ENCODE measurements around the gene CXCL1. TPM values are rescaled to one million over a fixed set of nuclear protein-coding genes. Genes with fewer than 3 reads are reported as not detected.

CXCL1 gene
- total RNA-seq, 1 experiment from 2014 or later, result 0.85 TPM

DNA sequence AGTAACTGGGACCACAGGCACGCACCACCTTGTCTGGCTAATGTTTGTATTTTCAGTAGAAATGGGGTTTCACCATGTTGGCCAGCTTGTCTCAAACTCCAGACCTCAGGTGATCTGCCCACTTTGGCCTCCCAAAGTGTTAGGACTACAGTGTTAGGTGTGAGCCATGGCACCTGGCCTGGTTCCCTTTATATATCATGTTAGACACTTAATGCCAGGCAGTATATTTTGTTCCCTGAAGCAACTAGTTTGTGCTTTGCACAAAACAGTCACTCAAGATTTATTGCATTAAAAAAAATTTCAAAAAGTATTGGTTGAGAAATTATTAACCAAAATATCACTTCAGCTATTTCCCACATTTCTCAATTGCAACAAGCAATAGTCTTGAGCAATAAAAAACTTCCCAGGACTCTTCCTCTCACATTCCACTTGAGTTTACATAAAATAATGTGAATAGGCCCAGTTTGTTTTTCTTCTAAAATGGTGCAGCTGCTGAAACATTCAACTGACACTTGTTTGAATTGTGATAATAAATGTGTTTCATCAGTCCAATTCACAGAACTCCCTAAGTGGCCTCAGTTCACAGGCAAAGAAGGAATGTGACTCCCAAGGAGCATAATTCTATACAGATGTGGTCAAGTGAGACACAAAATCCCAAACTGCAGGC is 22.7 kb downstream of the CXCL1 start (continued):
- TF ChIP-seq, protein P1, sequence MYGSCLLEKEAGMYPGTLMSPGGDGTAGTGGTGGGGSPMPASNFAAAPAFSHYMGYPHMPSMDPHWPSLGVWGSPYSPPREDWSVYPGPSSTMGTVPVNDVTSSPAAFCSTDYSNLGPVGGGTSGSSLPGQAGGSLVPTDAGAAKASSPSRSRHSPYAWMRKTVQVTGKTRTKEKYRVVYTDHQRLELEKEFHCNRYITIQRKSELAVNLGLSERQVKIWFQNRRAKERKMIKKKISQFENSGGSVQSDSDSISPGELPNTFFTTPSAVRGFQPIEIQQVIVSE (CRISPR knock-in tag; IDR thresholded peaks at IDR 0.05; ENCODE audit: borderline replicate concordance), result no peak
- TF ChIP-seq FOXK1 (CRISPR knock-in tag; IDR thresholded peaks at IDR 0.05), result no peak

DNA sequence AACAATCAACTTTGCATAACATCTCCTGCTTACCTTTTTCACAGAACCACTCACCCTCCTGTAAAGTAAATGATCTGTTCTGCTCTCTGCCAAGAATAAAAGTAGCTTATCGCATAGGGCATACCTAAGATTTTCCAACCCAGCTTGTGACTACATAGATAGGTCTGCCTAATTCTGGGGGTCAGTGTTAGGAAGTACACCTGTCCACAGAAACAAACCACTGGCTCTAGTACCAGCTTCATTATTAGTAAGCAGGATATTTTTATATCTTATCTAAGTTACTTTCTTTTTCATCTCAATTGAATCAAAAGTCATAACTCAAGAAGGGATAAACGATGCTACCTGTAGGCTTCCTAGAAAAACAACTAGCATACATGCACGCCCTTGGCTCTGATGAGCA is 23.8 kb downstream of the CXCL1 start:
- no peaks in the 10 kb centered on the region for H3K9me3 Mint-ChIP-seq
- ChIA-PET CTCF (no interaction called here), POLR2A (no interaction called here)
- H3K27ac Mint-ChIP-seq, result no peak overlapping the region
- no peaks in the 10 kb centered on the region; the same call in 1 of the 2 replicates for H3K27me3 Mint-ChIP-seq (ENCODE audit: low read depth)
- no peak for TF ChIP-seq CREB1 (CRISPR knock-in tag; IDR thresholded peaks at IDR 0.05)
- no peak overlapping the region for H3K4me3 Mint-ChIP-seq
- H3K36me3 Mint-ChIP-seq, result no peaks in the 10 kb centered on the region
- H3K4me1 Mint-ChIP-seq, result no peaks in the 10 kb centered on the region
- ATAC-seq (no peak), DNase-seq (ENCODE audit: low spot score) (no peak)

DNA sequence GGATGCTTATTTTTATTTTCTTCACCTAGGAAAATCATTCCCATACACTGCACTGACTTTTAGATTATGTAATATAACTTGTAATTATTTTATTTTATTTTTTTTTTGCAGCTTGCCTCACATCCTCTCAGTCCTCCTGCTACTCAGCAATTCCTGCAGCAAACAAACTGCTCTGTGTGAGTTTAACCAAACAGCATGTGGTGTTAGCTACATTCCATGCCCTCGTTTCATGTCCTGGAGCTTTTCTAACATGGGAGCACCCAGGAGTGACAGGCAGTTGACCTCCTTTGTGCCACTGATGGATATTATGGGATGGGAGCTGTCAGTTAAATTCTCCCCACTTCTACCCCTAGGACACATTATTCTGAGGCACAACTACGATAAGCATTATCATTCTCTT is 24.8 kb downstream of the CXCL1 start:
- TF ChIP-seq, protein P2, sequence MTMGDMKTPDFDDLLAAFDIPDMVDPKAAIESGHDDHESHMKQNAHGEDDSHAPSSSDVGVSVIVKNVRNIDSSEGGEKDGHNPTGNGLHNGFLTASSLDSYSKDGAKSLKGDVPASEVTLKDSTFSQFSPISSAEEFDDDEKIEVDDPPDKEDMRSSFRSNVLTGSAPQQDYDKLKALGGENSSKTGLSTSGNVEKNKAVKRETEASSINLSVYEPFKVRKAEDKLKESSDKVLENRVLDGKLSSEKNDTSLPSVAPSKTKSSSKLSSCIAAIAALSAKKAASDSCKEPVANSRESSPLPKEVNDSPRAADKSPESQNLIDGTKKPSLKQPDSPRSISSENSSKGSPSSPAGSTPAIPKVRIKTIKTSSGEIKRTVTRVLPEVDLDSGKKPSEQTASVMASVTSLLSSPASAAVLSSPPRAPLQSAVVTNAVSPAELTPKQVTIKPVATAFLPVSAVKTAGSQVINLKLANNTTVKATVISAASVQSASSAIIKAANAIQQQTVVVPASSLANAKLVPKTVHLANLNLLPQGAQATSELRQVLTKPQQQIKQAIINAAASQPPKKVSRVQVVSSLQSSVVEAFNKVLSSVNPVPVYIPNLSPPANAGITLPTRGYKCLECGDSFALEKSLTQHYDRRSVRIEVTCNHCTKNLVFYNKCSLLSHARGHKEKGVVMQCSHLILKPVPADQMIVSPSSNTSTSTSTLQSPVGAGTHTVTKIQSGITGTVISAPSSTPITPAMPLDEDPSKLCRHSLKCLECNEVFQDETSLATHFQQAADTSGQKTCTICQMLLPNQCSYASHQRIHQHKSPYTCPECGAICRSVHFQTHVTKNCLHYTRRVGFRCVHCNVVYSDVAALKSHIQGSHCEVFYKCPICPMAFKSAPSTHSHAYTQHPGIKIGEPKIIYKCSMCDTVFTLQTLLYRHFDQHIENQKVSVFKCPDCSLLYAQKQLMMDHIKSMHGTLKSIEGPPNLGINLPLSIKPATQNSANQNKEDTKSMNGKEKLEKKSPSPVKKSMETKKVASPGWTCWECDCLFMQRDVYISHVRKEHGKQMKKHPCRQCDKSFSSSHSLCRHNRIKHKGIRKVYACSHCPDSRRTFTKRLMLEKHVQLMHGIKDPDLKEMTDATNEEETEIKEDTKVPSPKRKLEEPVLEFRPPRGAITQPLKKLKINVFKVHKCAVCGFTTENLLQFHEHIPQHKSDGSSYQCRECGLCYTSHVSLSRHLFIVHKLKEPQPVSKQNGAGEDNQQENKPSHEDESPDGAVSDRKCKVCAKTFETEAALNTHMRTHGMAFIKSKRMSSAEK (CRISPR knock-in tag; IDR thresholded peaks at IDR 0.05; ENCODE audit: borderline replicate concordance), result no peak
- no peak for TF ChIP-seq SMAD3 (CRISPR knock-in tag; IDR thresholded peaks at IDR 0.05; ENCODE audit: borderline replicate concordance)
- TF ChIP-seq SMAD4 (CRISPR knock-in tag; IDR thresholded peaks at IDR 0.05), result no peak
- no peak for TF ChIP-seq KAT7 (CRISPR knock-in tag; IDR thresholded peaks at IDR 0.05; ENCODE audit: borderline replicate concordance)
- TF ChIP-seq ZNF396 (CRISPR knock-in tag; IDR thresholded peaks at IDR 0.05; ENCODE audit: borderline replicate concordance), result no peak
- TF ChIP-seq, protein P3, sequence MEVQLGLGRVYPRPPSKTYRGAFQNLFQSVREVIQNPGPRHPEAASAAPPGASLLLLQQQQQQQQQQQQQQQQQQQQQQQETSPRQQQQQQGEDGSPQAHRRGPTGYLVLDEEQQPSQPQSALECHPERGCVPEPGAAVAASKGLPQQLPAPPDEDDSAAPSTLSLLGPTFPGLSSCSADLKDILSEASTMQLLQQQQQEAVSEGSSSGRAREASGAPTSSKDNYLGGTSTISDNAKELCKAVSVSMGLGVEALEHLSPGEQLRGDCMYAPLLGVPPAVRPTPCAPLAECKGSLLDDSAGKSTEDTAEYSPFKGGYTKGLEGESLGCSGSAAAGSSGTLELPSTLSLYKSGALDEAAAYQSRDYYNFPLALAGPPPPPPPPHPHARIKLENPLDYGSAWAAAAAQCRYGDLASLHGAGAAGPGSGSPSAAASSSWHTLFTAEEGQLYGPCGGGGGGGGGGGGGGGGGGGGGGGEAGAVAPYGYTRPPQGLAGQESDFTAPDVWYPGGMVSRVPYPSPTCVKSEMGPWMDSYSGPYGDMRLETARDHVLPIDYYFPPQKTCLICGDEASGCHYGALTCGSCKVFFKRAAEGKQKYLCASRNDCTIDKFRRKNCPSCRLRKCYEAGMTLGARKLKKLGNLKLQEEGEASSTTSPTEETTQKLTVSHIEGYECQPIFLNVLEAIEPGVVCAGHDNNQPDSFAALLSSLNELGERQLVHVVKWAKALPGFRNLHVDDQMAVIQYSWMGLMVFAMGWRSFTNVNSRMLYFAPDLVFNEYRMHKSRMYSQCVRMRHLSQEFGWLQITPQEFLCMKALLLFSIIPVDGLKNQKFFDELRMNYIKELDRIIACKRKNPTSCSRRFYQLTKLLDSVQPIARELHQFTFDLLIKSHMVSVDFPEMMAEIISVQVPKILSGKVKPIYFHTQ (CRISPR knock-in tag; IDR thresholded peaks at IDR 0.05), result no peak
- TF ChIP-seq JAZF1 (CRISPR knock-in tag; IDR thresholded peaks at IDR 0.05), result no peak
- no peak for TF ChIP-seq ELF4 (CRISPR knock-in tag; IDR thresholded peaks at IDR 0.05; ENCODE audit: low read depth)
- TF ChIP-seq, protein P4, sequence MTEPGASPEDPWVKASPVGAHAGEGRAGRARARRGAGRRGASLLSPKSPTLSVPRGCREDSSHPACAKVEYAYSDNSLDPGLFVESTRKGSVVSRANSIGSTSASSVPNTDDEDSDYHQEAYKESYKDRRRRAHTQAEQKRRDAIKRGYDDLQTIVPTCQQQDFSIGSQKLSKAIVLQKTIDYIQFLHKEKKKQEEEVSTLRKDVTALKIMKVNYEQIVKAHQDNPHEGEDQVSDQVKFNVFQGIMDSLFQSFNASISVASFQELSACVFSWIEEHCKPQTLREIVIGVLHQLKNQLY (CRISPR knock-in tag; IDR thresholded peaks at IDR 0.05), result no peak
- TF ChIP-seq ZNF121 (CRISPR knock-in tag; IDR thresholded peaks at IDR 0.05), result no peak
- TF ChIP-seq, protein P5, sequence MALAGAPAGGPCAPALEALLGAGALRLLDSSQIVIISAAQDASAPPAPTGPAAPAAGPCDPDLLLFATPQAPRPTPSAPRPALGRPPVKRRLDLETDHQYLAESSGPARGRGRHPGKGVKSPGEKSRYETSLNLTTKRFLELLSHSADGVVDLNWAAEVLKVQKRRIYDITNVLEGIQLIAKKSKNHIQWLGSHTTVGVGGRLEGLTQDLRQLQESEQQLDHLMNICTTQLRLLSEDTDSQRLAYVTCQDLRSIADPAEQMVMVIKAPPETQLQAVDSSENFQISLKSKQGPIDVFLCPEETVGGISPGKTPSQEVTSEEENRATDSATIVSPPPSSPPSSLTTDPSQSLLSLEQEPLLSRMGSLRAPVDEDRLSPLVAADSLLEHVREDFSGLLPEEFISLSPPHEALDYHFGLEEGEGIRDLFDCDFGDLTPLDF (CRISPR knock-in tag; IDR thresholded peaks at IDR 0.05), result no peak
- TF ChIP-seq, protein P6, sequence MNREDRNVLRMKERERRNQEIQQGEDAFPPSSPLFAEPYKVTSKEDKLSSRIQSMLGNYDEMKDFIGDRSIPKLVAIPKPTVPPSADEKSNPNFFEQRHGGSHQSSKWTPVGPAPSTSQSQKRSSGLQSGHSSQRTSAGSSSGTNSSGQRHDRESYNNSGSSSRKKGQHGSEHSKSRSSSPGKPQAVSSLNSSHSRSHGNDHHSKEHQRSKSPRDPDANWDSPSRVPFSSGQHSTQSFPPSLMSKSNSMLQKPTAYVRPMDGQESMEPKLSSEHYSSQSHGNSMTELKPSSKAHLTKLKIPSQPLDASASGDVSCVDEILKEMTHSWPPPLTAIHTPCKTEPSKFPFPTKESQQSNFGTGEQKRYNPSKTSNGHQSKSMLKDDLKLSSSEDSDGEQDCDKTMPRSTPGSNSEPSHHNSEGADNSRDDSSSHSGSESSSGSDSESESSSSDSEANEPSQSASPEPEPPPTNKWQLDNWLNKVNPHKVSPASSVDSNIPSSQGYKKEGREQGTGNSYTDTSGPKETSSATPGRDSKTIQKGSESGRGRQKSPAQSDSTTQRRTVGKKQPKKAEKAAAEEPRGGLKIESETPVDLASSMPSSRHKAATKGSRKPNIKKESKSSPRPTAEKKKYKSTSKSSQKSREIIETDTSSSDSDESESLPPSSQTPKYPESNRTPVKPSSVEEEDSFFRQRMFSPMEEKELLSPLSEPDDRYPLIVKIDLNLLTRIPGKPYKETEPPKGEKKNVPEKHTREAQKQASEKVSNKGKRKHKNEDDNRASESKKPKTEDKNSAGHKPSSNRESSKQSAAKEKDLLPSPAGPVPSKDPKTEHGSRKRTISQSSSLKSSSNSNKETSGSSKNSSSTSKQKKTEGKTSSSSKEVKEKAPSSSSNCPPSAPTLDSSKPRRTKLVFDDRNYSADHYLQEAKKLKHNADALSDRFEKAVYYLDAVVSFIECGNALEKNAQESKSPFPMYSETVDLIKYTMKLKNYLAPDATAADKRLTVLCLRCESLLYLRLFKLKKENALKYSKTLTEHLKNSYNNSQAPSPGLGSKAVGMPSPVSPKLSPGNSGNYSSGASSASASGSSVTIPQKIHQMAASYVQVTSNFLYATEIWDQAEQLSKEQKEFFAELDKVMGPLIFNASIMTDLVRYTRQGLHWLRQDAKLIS (CRISPR knock-in tag; IDR thresholded peaks at IDR 0.05; ENCODE audit: borderline replicate concordance), result no peak
- Mint-ChIP-seq H3K27me3 (ENCODE audit: low read depth) (no peaks in the 10 kb centered on the region), H3K36me3 (no peaks in the 10 kb centered on the region), H3K27ac (no peak overlapping the region), H3K4me1 (no peaks in the 10 kb centered on the region), H3K4me3 (no peak overlapping the region), H3K9me3 (no peaks in the 10 kb centered on the region)
- no peak for DNase-seq (ENCODE audit: low spot score)
- ChIA-PET CTCF (interaction anchor here (1.1 kb wide), 1 partner anchor 71 kb away, joined by 4 read pairs; no protein-coding TSS in a partner anchor), POLR2A (no interaction called here)
- no peak for ATAC-seq

Data from WTC11 (cell line).